CD4-positive, alpha-beta T cell treated with Interleukin-1 beta for 1 hour (primary cell): Measurements from ENCODE around the gene PBX1.
A peak's percentile ranks its signal among the peaks of the same experiment; 100 is the strongest.
"Not testable (repeated sequence)": the region's sequence is repeated elsewhere in the genome, so short reads cannot be mapped to it uniquely, and the experiment has no call there.

Experiments
- DNase-seq, 2 donors: peaks; one replicate each; pipeline ENCODE4 v3.0.0-alpha.2; 2020 to 2022

Gene PBX1

GRCh38 chr1:164558461-164559341 is at the start of gene PBX1:
PBX1 (plus strand) TSS chr1:164559184.
- DNase-seq = peak; percentile 73 to 78

GRCh38 chr1:164510435-164510834 is 48.5 kb upstream of the PBX1 start:
- no peak for DNase-seq

- no peak for DNase-seq
These were observed 47.8 kb upstream of the PBX1 start for GRCh38 chr1:164511001-164511705.

- no peak for DNase-seq
These were observed 43.8 kb upstream of the PBX1 start for GRCh38 chr1:164515231-164515630.

GRCh38 chr1:164515711-164516331 is 43.2 kb upstream of the PBX1 start:
- no peak for DNase-seq

GRCh38 chr1:164516591-164516990 is 42.4 kb upstream of the PBX1 start:
- no peak for DNase-seq

- no peak for DNase-seq
These were observed 40.2 kb upstream of the PBX1 start for GRCh38 chr1:164518692-164519332.

- DNase-seq = no peak
These were observed 39.6 kb upstream of the PBX1 start for GRCh38 chr1:164519426-164519825.

- DNase-seq = no peak
These were observed 34.2 kb upstream of the PBX1 start for GRCh38 chr1:164524810-164525209.

- no peak for DNase-seq
These were observed 23.9 kb upstream of the PBX1 start for GRCh38 chr1:164534863-164535610.

GRCh38 chr1:164552463-164552988 is 6.5 kb upstream of the PBX1 start:
- DNase-seq = not testable (repeated sequence)

GRCh38 chr1:164557270-164557669 is 1.7 kb upstream of the PBX1 start:
- DNase-seq = no peak

- no peak for DNase-seq
These were observed 513 bp downstream of the PBX1 start for GRCh38 chr1:164559342-164560051.

GRCh38 chr1:164560121-164560541 is 1.1 kb downstream of the PBX1 start:
- no peak for DNase-seq

- no peak for DNase-seq
These were observed 1.6 kb downstream of the PBX1 start for GRCh38 chr1:164560556-164560955.

GRCh38 chr1:164561007-164561406 is 2.0 kb downstream of the PBX1 start:
- no peak for DNase-seq

- DNase-seq = no peak
These were observed 2.5 kb downstream of the PBX1 start for GRCh38 chr1:164561472-164561871.

GRCh38 chr1:164562061-164562460 is 3.1 kb downstream of the PBX1 start:
- DNase-seq = no peak

GRCh38 chr1:164562511-164562910 is 3.5 kb downstream of the PBX1 start:
- DNase-seq = no peak

GRCh38 chr1:164562947-164563520 is 4.0 kb downstream of the PBX1 start:
- DNase-seq = no peak

- no peak for DNase-seq
These were observed 4.9 kb downstream of the PBX1 start for GRCh38 chr1:164563721-164564360.
